GM21526 (cell line): ENCODE data around the gene UCKL1.
"Not testable (repeated sequence)": the region's sequence is repeated elsewhere in the genome, so short reads cannot be mapped to it uniquely, and the experiment has no call there.

Experiments used
- ATAC-seq: cut with Tn5 transposase; IDR thresholded peaks from one replicate; pipeline ENCODE4 v1.9.1; 2021; ENCODE audit warnings: moderate library complexity; ENCODE audit not compliant: unreplicated experiment, low FRiP score

Gene UCKL1

GRCh38 chr20:63973160-63973479, 16.9 kb upstream of the UCKL1 start:
- ATAC-seq, result no peak

GRCh38 chr20:63972312-63973159, 16.3 kb upstream of the UCKL1 start:
- no peak for ATAC-seq

- not testable (repeated sequence) for ATAC-seq
Measured at GRCh38 chr20:63971960-63972311, 15.7 kb upstream of the UCKL1 start.

- no peak for ATAC-seq
Measured at GRCh38 chr20:63970714-63971431, 14.7 kb upstream of the UCKL1 start.

GRCh38 chr20:63969838-63970713, 13.9 kb upstream of the UCKL1 start, which contains the start of gene ZNF512B:
ZNF512B (minus strand) TSS chr20:63969930; CDS start chr20:63967950, 1,980 bp downstream.
- ATAC-seq, result no peak

GRCh38 chr20:63968928-63969760, 12.9 kb upstream of the UCKL1 start:
- no peak for ATAC-seq

- ATAC-seq, result no peak
Measured at GRCh38 chr20:63968136-63968927, 12.1 kb upstream of the UCKL1 start.

- no peak for ATAC-seq
Measured at GRCh38 chr20:63967330-63968135, 11.3 kb upstream of the UCKL1 start.

GRCh38 chr20:63966944-63967322, 10.7 kb upstream of the UCKL1 start:
- no peak for ATAC-seq

GRCh38 chr20:63966172-63966943, 10.1 kb upstream of the UCKL1 start:
- ATAC-seq, result no peak

GRCh38 chr20:63964412-63964811, 8.2 kb upstream of the UCKL1 start:
- no peak for ATAC-seq

- no peak for ATAC-seq
Measured at GRCh38 chr20:63963784-63964301, 7.6 kb upstream of the UCKL1 start.

GRCh38 chr20:63963348-63963741, 7.1 kb upstream of the UCKL1 start:
- ATAC-seq, result no peak

GRCh38 chr20:63962426-63963347, 6.5 kb upstream of the UCKL1 start:
- ATAC-seq, result no peak

- no peak for ATAC-seq
Measured at GRCh38 chr20:63961664-63962425, 5.6 kb upstream of the UCKL1 start.
